ENCODE measurements around the gene LHX1. TPM values are rescaled to one million over a fixed set of nuclear protein-coding genes. Genes with fewer than 3 reads are reported as not detected.

Gene LHX1
- total RNA-seq, 2 experiments from 2014 or later: 0.17 TPM; not detected in 1

GRCh38 chr17:36950027-36950426 is 12.8 kb downstream of the LHX1 start:
- peaks cover 45% of the 10 kb centered on the region for H3K4me1 Mint-ChIP-seq (ENCODE audit: low read depth)
- DNase-seq: no peak
- no peaks in the 10 kb centered on the region for H3K9me3 Mint-ChIP-seq
- intact Hi-C loops (cut with micrococcal nuclease): no loop called here
- POLR2A ChIA-PET: interaction anchor here (1.3 to 2.1 kb wide), 2 partner anchors 29 to 31 kb away, joined by 3 to 9 read pairs; no protein-coding TSS in a partner anchor
- peak overlapping the region; percentile 94 for H3K4me3 Mint-ChIP-seq
- CTCF ChIA-PET: interaction anchor here (1.2 to 2.1 kb wide), 3 partner anchors 18 to 347 kb away, joined by 3 to 7 read pairs (median 4); no protein-coding TSS in a partner anchor
- H3K36me3 Mint-ChIP-seq: peaks cover 46% of the 10 kb centered on the region
- peaks cover 21% of the 10 kb centered on the region for H3K27me3 Mint-ChIP-seq
- no peak overlapping the region for H3K27ac Mint-ChIP-seq

- ChIA-PET POLR2A (no interaction called here), CTCF (interaction anchor here (0.7 kb wide), 1 partner anchor 10 kb away, joined by 3 read pairs; no protein-coding TSS in a partner anchor)
- DNase-seq: no peak
- Mint-ChIP-seq H3K9me3 (no peaks in the 10 kb centered on the region), H3K4me1 (ENCODE audit: low read depth) (peaks cover 45% of the 10 kb centered on the region), H3K27ac (no peak overlapping the region), H3K27me3 (peaks cover 13% of the 10 kb centered on the region), H3K4me3 (peak overlapping the region; percentile 6), H3K36me3 (peaks cover 50% of the 10 kb centered on the region)
- intact Hi-C loops (cut with micrococcal nuclease): no loop called here
These were observed 14.0 kb downstream of the LHX1 start for GRCh38 chr17:36951084-36951789.

- Mint-ChIP-seq H3K9me3 (no peaks in the 10 kb centered on the region), H3K36me3 (peaks cover 25% of the 10 kb centered on the region), H3K4me1 (ENCODE audit: low read depth) (peaks cover 48% of the 10 kb centered on the region), H3K27me3 (no peaks in the 10 kb centered on the region), H3K27ac (no peak overlapping the region), H3K4me3 (no peak overlapping the region)
- CTCF ChIA-PET: interaction anchor here (1.0 kb wide), 1 partner anchor 76 kb away, joined by 3 read pairs; no protein-coding TSS in a partner anchor
- DNase-seq: no peak
- POLR2A ChIA-PET: no interaction called here
- intact Hi-C loops (cut with micrococcal nuclease): no loop called here
These were observed 34.2 kb downstream of the LHX1 start for GRCh38 chr17:36971508-36971907.

GRCh38 chr17:36972186-36972700 is 35.0 kb downstream of the LHX1 start:
- no peak for DNase-seq
- peaks cover 22% of the 10 kb centered on the region for H3K36me3 Mint-ChIP-seq
- H3K27me3 Mint-ChIP-seq: no peaks in the 10 kb centered on the region
- no peak overlapping the region for H3K4me3 Mint-ChIP-seq
- peaks cover 49% of the 10 kb centered on the region for H3K4me1 Mint-ChIP-seq (ENCODE audit: low read depth)
- H3K27ac Mint-ChIP-seq: no peak overlapping the region
- POLR2A ChIA-PET: interaction anchor here (0.8 kb wide), 1 partner anchor 11 kb away, joined by 9 read pairs; no protein-coding TSS in a partner anchor
- intact Hi-C loops (cut with micrococcal nuclease): no loop called here
- no peaks in the 10 kb centered on the region for H3K9me3 Mint-ChIP-seq
- CTCF ChIA-PET: interaction anchor here (1.0 kb wide), 1 partner anchor 75 kb away, joined by 3 read pairs; no protein-coding TSS in a partner anchor

GRCh38 chr17:36972905-36973304 is 35.6 kb downstream of the LHX1 start:
- peaks cover 48% of the 10 kb centered on the region for H3K4me1 Mint-ChIP-seq (ENCODE audit: low read depth)
- no peak for DNase-seq

GRCh38 chr17:36975922-36976515 is 38.7 kb downstream of the LHX1 start:
- POLR2A ChIA-PET: no interaction called here
- CTCF ChIA-PET: interaction anchor here (0.7 to 1.0 kb wide), 2 partner anchors 10 to 72 kb away, joined by 3 read pairs; no protein-coding TSS in a partner anchor
- no peak for DNase-seq
- Mint-ChIP-seq H3K4me1 (ENCODE audit: low read depth) (peaks cover 48% of the 10 kb centered on the region), H3K4me3 (no peak overlapping the region), H3K27me3 (no peaks in the 10 kb centered on the region), H3K36me3 (peaks cover 3% of the 10 kb centered on the region), H3K9me3 (no peaks in the 10 kb centered on the region), H3K27ac (peak overlapping the region; percentile 2)
- intact Hi-C loops (cut with micrococcal nuclease): no loop called here

More at GRCh38 chr17:36972905-36973304, 35.6 kb downstream of the LHX1 start:
- intact Hi-C loops (cut with micrococcal nuclease): no loop called here
- Mint-ChIP-seq H3K4me3 (no peak overlapping the region), H3K27ac (no peak overlapping the region), H3K36me3 (peaks cover 17% of the 10 kb centered on the region), H3K9me3 (no peaks in the 10 kb centered on the region), H3K27me3 (no peaks in the 10 kb centered on the region)
- CTCF ChIA-PET: no interaction called here
- POLR2A ChIA-PET: interaction anchor here (0.8 kb wide), 1 partner anchor 12 kb away, joined by 9 read pairs; no protein-coding TSS in a partner anchor

- peaks cover 8% of the 10 kb centered on the region for H3K36me3 Mint-ChIP-seq
These were observed 39.8 kb downstream of the LHX1 start for GRCh38 chr17:36977066-36977465.

GRCh38 chr17:36977568-36977967 is 40.3 kb downstream of the LHX1 start:
- no peaks in the 10 kb centered on the region for H3K27me3 Mint-ChIP-seq
- peaks cover 37% of the 10 kb centered on the region for H3K4me1 Mint-ChIP-seq (ENCODE audit: low read depth)
- ChIA-PET POLR2A (no interaction called here), CTCF (no interaction called here)
- DNase-seq: no peak
- H3K4me3 Mint-ChIP-seq: no peak overlapping the region
- H3K36me3 Mint-ChIP-seq: peaks cover 8% of the 10 kb centered on the region
- intact Hi-C loops (cut with micrococcal nuclease): no loop called here
- H3K9me3 Mint-ChIP-seq: no peaks in the 10 kb centered on the region
- H3K27ac Mint-ChIP-seq: no peak overlapping the region

More at GRCh38 chr17:36977066-36977465, 39.8 kb downstream of the LHX1 start:
- intact Hi-C loops (cut with micrococcal nuclease): no loop called here
- POLR2A ChIA-PET: no interaction called here
- Mint-ChIP-seq H3K27ac (no peak overlapping the region), H3K27me3 (no peaks in the 10 kb centered on the region), H3K4me3 (no peak overlapping the region), H3K9me3 (no peaks in the 10 kb centered on the region), H3K4me1 (ENCODE audit: low read depth) (peaks cover 41% of the 10 kb centered on the region)
- no peak for DNase-seq
- CTCF ChIA-PET: no interaction called here

- intact Hi-C loops (cut with micrococcal nuclease): no loop called here
- no peak for DNase-seq
- Mint-ChIP-seq H3K36me3 (peaks cover 8% of the 10 kb centered on the region), H3K4me3 (no peak overlapping the region), H3K27me3 (no peaks in the 10 kb centered on the region), H3K9me3 (no peaks in the 10 kb centered on the region), H3K27ac (no peak overlapping the region), H3K4me1 (ENCODE audit: low read depth) (peaks cover 29% of the 10 kb centered on the region)
- ChIA-PET POLR2A (no interaction called here), CTCF (interaction anchor here (0.9 to 2.0 kb wide), 2 partner anchors 69 to 376 kb away, joined by 3 to 5 read pairs; no protein-coding TSS in a partner anchor)
These were observed 41.7 kb downstream of the LHX1 start for GRCh38 chr17:36978810-36979564.

GRCh38 chr17:36979565-36979941 is 42.3 kb downstream of the LHX1 start:
- no peak overlapping the region for H3K27ac Mint-ChIP-seq

GRCh38 chr17:36980280-36980761 is 43.0 kb downstream of the LHX1 start:
- Mint-ChIP-seq H3K27ac (no peak overlapping the region), H3K36me3 (peaks cover 13% of the 10 kb centered on the region), H3K9me3 (no peaks in the 10 kb centered on the region), H3K4me1 (ENCODE audit: low read depth) (peaks cover 24% of the 10 kb centered on the region), H3K4me3 (no peak overlapping the region), H3K27me3 (no peaks in the 10 kb centered on the region)
- ChIA-PET POLR2A (no interaction called here), CTCF (interaction anchor here (2.0 kb wide), 1 partner anchor 68 kb away, joined by 5 read pairs; no protein-coding TSS in a partner anchor)
- intact Hi-C loops (cut with micrococcal nuclease): no loop called here
- DNase-seq: no peak

More at GRCh38 chr17:36979565-36979941, 42.3 kb downstream of the LHX1 start:
- intact Hi-C loops (cut with micrococcal nuclease): no loop called here
- Mint-ChIP-seq H3K4me1 (ENCODE audit: low read depth) (peaks cover 29% of the 10 kb centered on the region), H3K27me3 (no peaks in the 10 kb centered on the region), H3K36me3 (peaks cover 13% of the 10 kb centered on the region), H3K4me3 (no peak overlapping the region), H3K9me3 (no peaks in the 10 kb centered on the region)
- ChIA-PET CTCF (interaction anchor here (0.9 to 2.0 kb wide), 2 partner anchors 68 to 376 kb away, joined by 3 to 5 read pairs; no protein-coding TSS in a partner anchor), POLR2A (no interaction called here)
- no peak for DNase-seq

All from activated CD4-positive, alpha-beta memory T cell treated with anti-CD3 and anti-CD28 coated beads for 36 hours (primary cell).